ENCODE results near the gene SETD4. TPM values are rescaled to one million over a fixed set of nuclear protein-coding genes. Genes with fewer than 3 reads are reported as not detected.

Gene SETD4
- total RNA-seq, 1 donor from 2014 or later, result 19.0 TPM

DNA sequence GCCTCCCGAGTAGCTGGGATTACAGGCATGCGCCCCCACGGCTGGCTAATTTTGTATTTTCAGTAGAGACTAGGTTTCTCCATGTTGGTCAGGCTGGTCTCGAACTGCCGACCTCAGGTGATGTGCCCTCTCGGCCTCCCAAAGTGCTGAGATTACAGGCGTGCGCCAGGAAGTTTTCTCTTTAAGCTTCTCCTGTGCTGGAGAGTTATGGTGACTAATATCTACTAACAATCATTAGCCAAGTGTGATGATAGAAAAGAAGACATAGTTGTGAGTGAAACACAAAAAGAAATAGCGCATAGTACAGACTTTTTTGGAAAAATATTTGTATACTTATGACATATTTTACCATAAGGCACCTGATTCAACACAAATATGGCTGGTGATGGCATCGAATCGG lies 56.5 kb downstream of the SETD4 start:
- Histone ChIP-seq H3K4me3 (no peak overlapping the region), H3K9me3 (no peaks in the 10 kb centered on the region), H3K27me3 (no peaks in the 10 kb centered on the region), H3K36me3 (no peaks in the 10 kb centered on the region), H3K4me1 (no peaks in the 10 kb centered on the region), H3K27ac (no peak overlapping the region)
- TF ChIP-seq, protein P1, sequence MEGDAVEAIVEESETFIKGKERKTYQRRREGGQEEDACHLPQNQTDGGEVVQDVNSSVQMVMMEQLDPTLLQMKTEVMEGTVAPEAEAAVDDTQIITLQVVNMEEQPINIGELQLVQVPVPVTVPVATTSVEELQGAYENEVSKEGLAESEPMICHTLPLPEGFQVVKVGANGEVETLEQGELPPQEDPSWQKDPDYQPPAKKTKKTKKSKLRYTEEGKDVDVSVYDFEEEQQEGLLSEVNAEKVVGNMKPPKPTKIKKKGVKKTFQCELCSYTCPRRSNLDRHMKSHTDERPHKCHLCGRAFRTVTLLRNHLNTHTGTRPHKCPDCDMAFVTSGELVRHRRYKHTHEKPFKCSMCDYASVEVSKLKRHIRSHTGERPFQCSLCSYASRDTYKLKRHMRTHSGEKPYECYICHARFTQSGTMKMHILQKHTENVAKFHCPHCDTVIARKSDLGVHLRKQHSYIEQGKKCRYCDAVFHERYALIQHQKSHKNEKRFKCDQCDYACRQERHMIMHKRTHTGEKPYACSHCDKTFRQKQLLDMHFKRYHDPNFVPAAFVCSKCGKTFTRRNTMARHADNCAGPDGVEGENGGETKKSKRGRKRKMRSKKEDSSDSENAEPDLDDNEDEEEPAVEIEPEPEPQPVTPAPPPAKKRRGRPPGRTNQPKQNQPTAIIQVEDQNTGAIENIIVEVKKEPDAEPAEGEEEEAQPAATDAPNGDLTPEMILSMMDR (IDR thresholded peaks at IDR 0.05), result no peak
- ATAC-seq (no peak), DNase-seq (no peak)
- intact Hi-C loops (cut with DNase I), result no loop called here

DNA sequence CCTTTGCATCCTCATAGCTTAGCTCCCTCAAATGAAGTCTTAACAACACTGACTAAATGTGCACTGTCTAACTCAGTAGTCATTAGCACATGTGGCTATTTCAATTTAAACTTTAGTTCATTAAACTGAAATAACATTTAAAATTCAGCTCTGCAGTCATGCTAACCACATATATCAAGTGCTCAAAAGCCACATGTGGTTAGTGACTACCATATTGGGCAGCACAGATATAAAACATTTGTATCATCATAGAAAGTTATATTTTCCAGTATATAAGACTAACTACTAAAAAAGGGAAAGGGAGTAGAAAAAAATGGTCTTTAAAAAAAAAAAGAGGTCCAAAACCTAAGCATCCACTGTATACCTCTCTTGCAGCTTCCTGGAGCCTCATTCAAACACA lies 64.1 kb downstream of the SETD4 start:
- DNase-seq (no peak), ATAC-seq (no peak)
- intact Hi-C loops (cut with DNase I), result no loop called here

GRCh38 chr21:35995522-35996088 lies 64.7 kb downstream of the SETD4 start:
- DNase-seq (no peak), ATAC-seq (no peak)
- peaks cover 3% of the 10 kb centered on the region for H3K27me3 ChIP-seq
- H3K4me1 ChIP-seq, result no peaks in the 10 kb centered on the region
- H3K9me3 ChIP-seq, result no peaks in the 10 kb centered on the region
- no peak overlapping the region for H3K4me3 ChIP-seq
- TF ChIP-seq, protein P1 (IDR thresholded peaks at IDR 0.05), result no peak
- intact Hi-C loops (cut with DNase I), result no loop called here
- no peak overlapping the region for H3K27ac ChIP-seq
- H3K36me3 ChIP-seq, result no peaks in the 10 kb centered on the region

More for the DNA sequence above, 64.1 kb downstream of the SETD4 start:
- Histone ChIP-seq H3K27ac (no peak overlapping the region), H3K36me3 (no peaks in the 10 kb centered on the region), H3K4me1 (no peaks in the 10 kb centered on the region), H3K27me3 (peaks cover 3% of the 10 kb centered on the region), H3K4me3 (no peak overlapping the region), H3K9me3 (no peaks in the 10 kb centered on the region)
- TF ChIP-seq, protein P1 (IDR thresholded peaks at IDR 0.05), result no peak

DNA sequence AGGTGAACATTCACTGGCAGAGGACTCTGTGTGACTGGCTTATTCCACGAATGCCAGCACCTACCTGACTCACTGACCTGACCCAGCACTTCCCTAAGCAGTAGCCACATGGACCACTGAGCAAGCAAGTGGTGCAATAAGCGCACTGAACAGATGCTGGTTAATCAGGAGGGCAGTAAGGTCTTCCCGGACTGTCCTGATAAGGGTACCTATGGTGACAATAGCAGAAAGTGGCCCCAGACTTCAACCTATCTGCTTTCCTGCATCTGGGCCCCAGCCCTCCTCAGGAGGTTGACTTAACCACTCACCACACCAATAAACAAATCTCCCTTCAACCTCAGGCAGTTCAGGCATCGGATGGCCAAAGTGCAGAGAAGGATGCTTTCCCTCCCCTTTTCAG lies 65.7 kb downstream of the SETD4 start:
- ATAC-seq, result no peak
- DNase-seq, result no peak
- no peaks in the 10 kb centered on the region for H3K9me3 ChIP-seq
- H3K27me3 ChIP-seq, result peaks cover 3% of the 10 kb centered on the region
- TF ChIP-seq, protein P1 (IDR thresholded peaks at IDR 0.05), result no peak
- H3K27ac ChIP-seq, result no peak overlapping the region
- H3K4me3 ChIP-seq, result no peak overlapping the region
- H3K36me3 ChIP-seq, result no peaks in the 10 kb centered on the region
- no peaks in the 10 kb centered on the region for H3K4me1 ChIP-seq
- intact Hi-C loops (cut with DNase I), result no loop called here

DNA sequence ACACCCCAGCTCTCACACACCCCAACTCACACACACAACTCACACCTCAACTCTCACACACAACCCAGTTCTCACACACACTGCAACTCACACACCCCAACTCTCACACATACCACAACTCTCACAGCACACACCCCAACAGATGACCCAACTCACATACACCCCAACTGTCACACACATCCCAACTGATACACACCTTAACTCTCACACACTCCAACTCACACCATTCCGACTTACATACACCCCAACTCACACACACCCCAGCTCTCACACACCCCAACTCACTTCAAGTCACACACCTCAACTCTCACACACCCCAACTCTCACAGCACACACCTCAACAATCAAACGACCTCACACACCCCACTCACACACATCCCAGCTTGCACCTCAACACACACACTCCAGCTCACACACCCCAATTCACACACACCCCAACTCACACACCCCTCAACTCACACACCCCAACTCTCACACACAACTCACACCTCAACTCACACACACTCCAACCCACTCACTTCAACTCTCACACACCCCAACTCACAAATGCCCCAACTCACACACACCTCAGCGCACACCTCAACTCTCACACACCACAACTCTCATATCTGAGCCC lies 66.3 kb downstream of the SETD4 start:
- Histone ChIP-seq H3K27ac (no peak overlapping the region), H3K36me3 (no peaks in the 10 kb centered on the region), H3K4me3 (no peak overlapping the region), H3K27me3 (peaks cover 3% of the 10 kb centered on the region), H3K4me1 (peaks cover 6% of the 10 kb centered on the region), H3K9me3 (no peaks in the 10 kb centered on the region)
- TF ChIP-seq, protein P1 (IDR thresholded peaks at IDR 0.05), result no peak
- no peak for DNase-seq
- intact Hi-C loops (cut with DNase I), result no loop called here
- no peak for ATAC-seq
